ENCODE results near the gene MLLT6. TPM values are rescaled to one million over a fixed set of nuclear protein-coding genes. Genes with fewer than 3 reads are reported as not detected.

The MLLT6 gene
- polyA plus RNA-seq, 3 donors = 0.72 to 55.4 (median 0.82) TPM

DNA sequence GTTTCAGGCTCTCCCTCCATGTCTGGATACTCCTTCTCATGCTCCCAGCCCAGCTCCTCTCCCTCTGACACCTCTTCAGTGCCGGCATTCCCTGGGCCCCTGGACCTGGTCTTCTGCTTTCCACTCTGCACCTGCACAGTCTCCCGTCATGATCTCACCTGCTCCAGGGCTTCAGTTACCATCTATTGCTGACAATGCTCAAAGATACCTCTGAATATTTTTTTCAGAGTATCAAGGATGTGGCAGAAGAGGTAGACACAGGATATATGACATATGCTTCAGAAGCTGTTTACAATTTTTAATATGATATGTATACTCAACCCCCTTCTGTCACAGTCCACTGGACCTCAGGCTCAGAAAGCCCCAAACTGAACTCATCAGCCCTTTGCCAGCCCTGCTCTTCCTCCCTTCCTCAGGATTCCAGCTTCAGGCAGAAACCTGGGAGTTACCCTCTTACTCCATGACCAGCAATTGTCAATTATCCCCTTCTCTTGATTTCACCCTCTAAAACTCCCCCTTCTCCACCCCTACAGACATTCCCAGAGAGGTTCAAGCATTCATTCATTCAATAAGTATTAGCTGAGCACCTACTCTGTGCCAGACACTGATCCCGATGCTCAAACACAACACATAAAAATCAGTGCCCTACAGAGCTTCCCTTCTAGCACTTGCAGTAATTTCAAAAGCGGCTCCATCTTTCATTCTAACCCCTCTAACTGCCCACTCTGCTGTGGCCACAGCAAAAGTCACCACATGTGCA is 7.8 kb upstream of the MLLT6 start:
- TF ChIP-seq, protein P1, sequence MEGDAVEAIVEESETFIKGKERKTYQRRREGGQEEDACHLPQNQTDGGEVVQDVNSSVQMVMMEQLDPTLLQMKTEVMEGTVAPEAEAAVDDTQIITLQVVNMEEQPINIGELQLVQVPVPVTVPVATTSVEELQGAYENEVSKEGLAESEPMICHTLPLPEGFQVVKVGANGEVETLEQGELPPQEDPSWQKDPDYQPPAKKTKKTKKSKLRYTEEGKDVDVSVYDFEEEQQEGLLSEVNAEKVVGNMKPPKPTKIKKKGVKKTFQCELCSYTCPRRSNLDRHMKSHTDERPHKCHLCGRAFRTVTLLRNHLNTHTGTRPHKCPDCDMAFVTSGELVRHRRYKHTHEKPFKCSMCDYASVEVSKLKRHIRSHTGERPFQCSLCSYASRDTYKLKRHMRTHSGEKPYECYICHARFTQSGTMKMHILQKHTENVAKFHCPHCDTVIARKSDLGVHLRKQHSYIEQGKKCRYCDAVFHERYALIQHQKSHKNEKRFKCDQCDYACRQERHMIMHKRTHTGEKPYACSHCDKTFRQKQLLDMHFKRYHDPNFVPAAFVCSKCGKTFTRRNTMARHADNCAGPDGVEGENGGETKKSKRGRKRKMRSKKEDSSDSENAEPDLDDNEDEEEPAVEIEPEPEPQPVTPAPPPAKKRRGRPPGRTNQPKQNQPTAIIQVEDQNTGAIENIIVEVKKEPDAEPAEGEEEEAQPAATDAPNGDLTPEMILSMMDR (IDR thresholded peaks at IDR 0.05) = no peak
- H3K27me3 Mint-ChIP-seq (ENCODE audit: low read depth in 3 of 3) = peaks cover 6 to 26% (median 9%) of the 10 kb centered on the region in 3 donors
- WGBS (ENCODE audit: insufficient coverage) = 92% methylated on average over 3 of the region's 4 CpGs
- DNase-seq = no peak
- Histone ChIP-seq H3K27me3 (ENCODE audit: control insufficient read depth in 2 of 2, insufficient read depth in 2 of 2, low read length in 2 of 2) (no peaks in the 10 kb centered on the region), H3K4me1 (ENCODE audit: control insufficient read depth in 1 of 2, insufficient read depth in 2 of 2, low read length in 2 of 2) (peaks cover 30 to 33% of the 10 kb centered on the region in 2 donors), H3K9me3 (replicated peaks in 1 of 2; ENCODE audit: control insufficient read depth in 1 of 2, insufficient read depth in 1 of 2, low read length in 2 of 2) (no peaks in the 10 kb centered on the region), H3K36me3 (replicated peaks in 1 of 2; ENCODE audit: control insufficient read depth in 1 of 2, insufficient read depth in 2 of 2, low read length in 2 of 2) (no peaks in the 10 kb centered on the region), H3K4me2 (replicated peaks; ENCODE audit: extremely low read depth, low read length, poor library complexity, severe bottlenecking) (no peak overlapping the region), H4K20me1 (ENCODE audit: insufficient read depth, low read length) (no peaks in the 10 kb centered on the region), H2AFZ (ENCODE audit: insufficient read depth, low read depth, low read length, poor library complexity, severe bottlenecking) (no peak overlapping the region), H3K4me3 (replicated peaks in 1 of 3; ENCODE audit: low read depth in 2 of 3, low read length in 3 of 3) (no peak overlapping the region), H3K79me2 (ENCODE audit: insufficient read depth, low read length) (no peaks in the 10 kb centered on the region), H3K9ac (ENCODE audit: insufficient read depth, low read length, poor library complexity, severe bottlenecking) (no peak overlapping the region), H3K27ac (ENCODE audit: low read depth in 1 of 2, low read length in 2 of 2) (no peak overlapping the region)
- peak overlapping the region in 2 of 7 donors; percentile 7 to 21 for H3K27ac Mint-ChIP-seq
- H3K4me1 Mint-ChIP-seq = peaks cover 42% of the 10 kb centered on the region
- intact Hi-C loops (cut with micrococcal nuclease) = no loop called here
- peaks cover 0 to 1% of the 10 kb centered on the region in 2 donors for H3K36me3 Mint-ChIP-seq
- peaks cover 0 to 2% (median 0%) of the 10 kb centered on the region in 7 donors for H3K9me3 Mint-ChIP-seq
- H3K4me3 Mint-ChIP-seq = no peak overlapping the region

DNA sequence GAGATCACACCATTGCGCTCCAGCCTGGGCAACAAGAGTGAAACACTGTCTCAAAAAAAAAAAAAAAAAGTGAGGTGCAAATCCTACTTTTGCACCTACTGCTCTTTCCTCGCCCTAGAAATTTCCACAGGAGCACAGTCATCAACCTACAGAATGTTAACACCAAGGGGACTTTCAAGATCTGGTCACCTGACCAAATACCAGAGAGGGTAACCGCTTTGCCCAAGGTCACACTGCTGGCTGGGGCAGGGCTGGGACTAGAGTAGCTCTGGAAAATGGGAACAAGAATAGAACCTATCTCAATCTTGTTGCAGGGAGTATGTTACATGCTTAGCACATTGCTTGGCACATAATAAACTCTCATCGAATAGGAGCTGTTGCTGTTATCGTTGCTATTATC is 6.3 kb upstream of the MLLT6 start:
- intact Hi-C loops (cut with micrococcal nuclease) = no loop called here
- TF ChIP-seq, protein P1 (IDR thresholded peaks at IDR 0.05) = no peak
- Histone ChIP-seq H2AFZ (ENCODE audit: insufficient read depth, low read depth, low read length, poor library complexity, severe bottlenecking) (no peak overlapping the region), H3K9me3 (replicated peaks in 1 of 2; ENCODE audit: control insufficient read depth in 1 of 2, insufficient read depth in 1 of 2, low read length in 2 of 2) (no peaks in the 10 kb centered on the region), H3K4me1 (ENCODE audit: control insufficient read depth in 1 of 2, insufficient read depth in 2 of 2, low read length in 2 of 2) (peaks cover 46 to 47% of the 10 kb centered on the region in 2 donors), H3K27me3 (ENCODE audit: control insufficient read depth in 2 of 2, insufficient read depth in 2 of 2, low read length in 2 of 2) (no peaks in the 10 kb centered on the region), H3K27ac (ENCODE audit: low read depth in 1 of 2, low read length in 2 of 2) (no peak overlapping the region), H3K36me3 (replicated peaks in 1 of 2; ENCODE audit: control insufficient read depth in 1 of 2, insufficient read depth in 2 of 2, low read length in 2 of 2) (no peaks in the 10 kb centered on the region), H3K4me3 (replicated peaks in 1 of 3; ENCODE audit: low read depth in 2 of 3, low read length in 3 of 3) (no peak overlapping the region), H3K9ac (ENCODE audit: insufficient read depth, low read length, poor library complexity, severe bottlenecking) (no peak overlapping the region), H3K4me2 (replicated peaks; ENCODE audit: extremely low read depth, low read length, poor library complexity, severe bottlenecking) (no peak overlapping the region), H3K79me2 (ENCODE audit: insufficient read depth, low read length) (no peaks in the 10 kb centered on the region), H4K20me1 (ENCODE audit: insufficient read depth, low read length) (no peaks in the 10 kb centered on the region)
- H3K4me1 Mint-ChIP-seq = peaks cover 52% of the 10 kb centered on the region
- H3K27ac Mint-ChIP-seq = peak overlapping the region in 2 of 7 donors; percentile 70 to 78
- peaks cover 11 to 23% (median 16%) of the 10 kb centered on the region in 3 donors for H3K27me3 Mint-ChIP-seq (ENCODE audit: low read depth in 3 of 3)
- WGBS (ENCODE audit: insufficient coverage) = 100% methylated on average over 3 of the region's 5 CpGs
- peak in 1 of 3 donors; percentile 51 for DNase-seq
- peaks cover 0 to 1% of the 10 kb centered on the region in 2 donors for H3K36me3 Mint-ChIP-seq
- H3K9me3 Mint-ChIP-seq = peaks cover 0 to 2% (median 0%) of the 10 kb centered on the region in 7 donors
- peak overlapping the region in 1 of 2 donors; percentile 60 for H3K4me3 Mint-ChIP-seq
